GM21717 (cell line): ENCODE data around the gene IRX4.
"Not testable (repeated sequence)": the region's sequence is repeated elsewhere in the genome, so short reads cannot be mapped to it uniquely, and the experiment has no call there.

ENCODE experiments used
- ATAC-seq: cut with Tn5 transposase; IDR thresholded peaks from one replicate; pipeline ENCODE4 v1.9.1; 2021; ENCODE audit warnings: mild to moderate bottlenecking, moderate library complexity; ENCODE audit not compliant: unreplicated experiment

IRX4 gene

DNA sequence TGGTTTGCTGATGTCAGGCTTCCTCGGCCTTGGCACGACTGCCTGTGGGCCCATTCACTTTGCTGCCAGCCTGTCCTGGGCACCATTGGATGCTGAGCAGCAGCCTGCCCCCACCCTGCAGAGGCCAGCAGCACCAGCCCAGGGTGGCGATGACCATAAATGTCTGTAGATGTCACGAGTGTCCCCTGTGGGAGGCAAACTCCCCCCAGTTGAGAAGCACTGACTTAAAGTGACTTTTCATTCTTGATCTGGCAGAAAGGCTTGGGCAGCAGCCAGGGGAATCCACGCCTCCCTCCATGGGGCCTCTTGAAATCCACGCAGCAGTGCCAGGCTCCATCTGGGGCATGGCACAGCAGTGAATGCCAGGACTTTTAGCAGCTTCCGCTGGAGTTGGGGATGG, 21.8 kb downstream of the IRX4 start:
- no peak for ATAC-seq

- ATAC-seq, result no peak
Observed at GRCh38 chr5:1860021-1860610, 22.6 kb downstream of the IRX4 start.

DNA sequence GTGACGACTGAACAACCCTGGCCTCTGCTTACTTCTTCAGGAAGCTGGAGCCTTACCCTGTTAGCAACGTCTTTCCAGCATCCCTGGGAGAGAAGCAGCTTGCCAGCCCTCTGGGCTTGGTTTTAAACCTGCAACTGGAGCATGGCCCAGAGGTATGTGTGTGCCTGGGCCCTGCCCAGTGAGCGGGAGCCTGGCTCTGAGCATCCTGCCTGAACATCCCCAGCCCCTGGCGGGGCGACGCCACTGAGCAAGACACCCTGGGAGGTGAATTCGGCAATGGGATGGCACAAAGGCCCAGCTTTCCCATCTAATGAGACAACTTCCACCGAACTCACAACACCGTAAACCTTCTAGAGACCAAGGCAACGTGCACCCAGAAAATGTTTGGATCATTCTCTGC, 23.6 kb downstream of the IRX4 start:
- ATAC-seq, result no peak

DNA sequence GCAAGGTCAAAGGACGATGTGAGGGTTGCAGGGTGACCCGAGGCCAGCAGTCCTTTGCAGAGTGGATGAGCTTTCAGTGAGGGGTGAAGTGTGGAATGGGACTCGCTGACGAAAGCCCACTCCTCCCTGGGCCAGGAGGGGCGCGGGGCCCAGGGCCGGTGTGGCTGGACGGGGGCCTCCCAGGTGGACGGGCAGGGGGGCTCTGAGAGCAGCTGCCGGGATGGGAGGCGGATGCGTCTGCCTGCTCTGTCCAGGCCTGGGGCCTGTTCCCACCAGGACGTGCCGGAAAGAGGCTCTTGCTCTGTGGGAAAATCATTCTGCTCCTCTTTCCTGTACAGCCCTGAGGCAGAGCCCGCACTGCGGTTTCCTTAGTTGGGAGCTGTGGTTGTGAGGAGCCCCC, 24.3 kb downstream of the IRX4 start:
- no peak for ATAC-seq

- ATAC-seq, result no peak
Observed at GRCh38 chr5:1857256-1857600, 25.5 kb downstream of the IRX4 start.

GRCh38 chr5:1856596-1857255, 26.0 kb downstream of the IRX4 start:
- no peak for ATAC-seq

DNA sequence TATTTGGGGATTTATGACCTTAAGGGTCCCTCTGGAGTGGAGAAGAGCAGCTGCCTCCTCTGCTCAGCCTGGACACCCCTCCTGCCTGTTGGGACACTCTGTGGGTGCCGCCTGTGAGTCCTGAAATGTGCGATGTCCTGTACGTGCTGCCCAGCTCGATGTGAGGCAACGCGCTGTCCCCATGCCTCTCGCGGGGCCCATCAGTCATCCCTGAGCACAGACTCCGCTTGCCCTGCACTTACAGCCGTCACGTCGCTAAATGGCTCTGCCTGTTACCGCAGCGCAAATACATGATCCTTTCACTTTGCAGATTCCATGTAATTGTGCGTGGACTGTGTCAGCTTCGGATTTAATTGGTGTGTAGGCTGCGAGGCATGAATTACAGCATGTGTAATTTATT, 27.1 kb downstream of the IRX4 start:
- ATAC-seq, result no peak

- no peak for ATAC-seq
Observed at GRCh38 chr5:1855075-1855474, 27.6 kb downstream of the IRX4 start.

- no peak for ATAC-seq
Observed at GRCh38 chr5:1853531-1853930, 29.2 kb downstream of the IRX4 start.

GRCh38 chr5:1852324-1852947, 30.3 kb downstream of the IRX4 start:
- ATAC-seq, result no peak

DNA sequence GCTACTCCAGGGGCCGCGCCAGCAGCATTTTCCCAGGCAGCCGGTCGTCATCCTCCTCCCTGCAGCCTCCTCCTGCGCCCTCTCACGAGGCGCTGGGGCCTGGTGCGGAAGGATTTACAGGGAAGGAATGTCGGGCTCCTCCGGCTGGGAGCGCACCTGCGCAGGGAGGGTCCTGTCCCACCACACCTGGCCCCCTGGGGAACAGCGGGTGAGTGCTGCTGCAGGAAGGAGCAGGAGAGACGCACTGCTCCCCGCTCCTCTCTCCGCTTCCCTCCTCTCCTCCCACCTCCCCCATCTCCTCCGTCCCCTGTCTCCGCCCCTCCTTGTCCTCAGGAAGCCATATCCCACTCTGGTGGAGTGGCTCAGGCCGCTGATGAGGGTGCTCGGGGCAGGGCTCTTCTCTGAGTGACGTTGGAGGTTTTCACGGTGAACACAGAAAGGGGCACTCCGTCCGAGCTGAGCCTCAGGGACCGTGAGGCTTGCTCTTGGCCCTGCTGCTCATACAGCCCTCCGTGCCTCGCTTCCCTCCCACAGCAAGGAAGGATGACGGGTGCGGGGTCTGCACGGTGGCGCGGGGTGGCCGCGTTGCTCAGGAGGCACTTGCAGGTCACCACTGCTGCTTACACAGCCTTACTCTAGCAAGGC, 31.3 kb downstream of the IRX4 start:
- no peak for ATAC-seq

GRCh38 chr5:1850324-1851154, 32.2 kb downstream of the IRX4 start:
- no peak for ATAC-seq

DNA sequence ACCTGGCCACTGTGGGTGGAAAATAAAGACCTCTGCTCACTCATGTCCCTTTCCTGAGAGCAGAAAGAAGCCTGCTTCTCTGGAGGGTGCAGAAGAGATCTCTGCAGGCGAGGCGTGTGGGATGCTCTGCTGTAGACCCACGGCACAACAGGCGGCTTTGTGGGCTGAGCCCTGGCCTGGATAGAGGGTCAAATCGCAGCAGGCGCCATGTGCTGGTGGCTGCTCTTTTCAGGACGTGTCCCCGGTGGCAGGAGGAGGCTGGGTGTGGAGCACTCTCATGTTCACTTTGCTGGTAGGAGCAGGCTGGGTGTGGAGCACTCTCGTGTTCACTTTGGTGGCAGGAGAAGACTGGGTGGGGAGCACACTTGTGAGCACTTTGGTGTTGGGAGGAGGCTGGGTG, 35.1 kb downstream of the IRX4 start:
- ATAC-seq, result no peak

GRCh38 chr5:1847056-1847455, 35.7 kb downstream of the IRX4 start:
- ATAC-seq, result no peak

GRCh38 chr5:1846583-1846982, 36.1 kb downstream of the IRX4 start:
- no peak for ATAC-seq

- ATAC-seq, result no peak
Observed at GRCh38 chr5:1845696-1846095, 37.0 kb downstream of the IRX4 start.

- ATAC-seq, result no peak
Observed at GRCh38 chr5:1844708-1845436, 37.9 kb downstream of the IRX4 start.

DNA sequence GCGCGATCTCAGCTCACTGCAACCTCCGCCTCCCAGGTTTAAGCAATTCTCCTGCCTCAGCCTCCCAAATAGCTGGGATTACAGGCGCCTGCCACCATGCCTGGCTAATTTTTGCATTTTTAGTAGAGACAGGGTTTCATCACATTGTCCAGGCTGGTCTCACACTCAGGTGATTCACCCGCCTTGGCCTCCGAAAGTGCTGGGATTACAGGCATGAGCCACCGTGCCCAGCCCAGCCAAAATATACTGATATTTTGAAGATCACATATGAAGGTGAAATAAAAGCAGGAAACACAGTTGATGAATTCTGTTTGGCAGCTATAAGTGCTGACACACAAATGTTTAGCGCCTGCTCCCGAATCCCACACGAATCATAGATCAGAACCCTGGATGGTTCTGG, 39.0 kb downstream of the IRX4 start:
- not testable (repeated sequence) for ATAC-seq

- no peak for ATAC-seq
Observed at GRCh38 chr5:1842004-1842819, 40.5 kb downstream of the IRX4 start.
